T-cell (primary cell): ENCODE measurements around the gene SEPTIN10. TPM values are rescaled to one million over a fixed set of nuclear protein-coding genes. Genes with fewer than 3 reads are reported as not detected.

Experiments
- ATAC-seq, 4 experiments: fragments of 200-7000 bp in 3 of 4; fragments of 150-1000 bp in 1 of 4; cut with Tn5 transposase; replicated peaks in 1 of 4; 1 replicate in 3 of 4; 2 replicates in 1 of 4; pipeline ENCODE4 v1.10.0; 2021; ENCODE audit warnings: moderate library complexity in 3 of 4, mild to moderate bottlenecking in 2 of 4, moderate number of reproducible peaks in 1 of 4
- CTCF ChIA-PET, 2 donors: fragments of 300-600 bp; sonication (Branson Sonifier 250); formaldehyde crosslinking; loops; one replicate each; lab custom pipeline; 2022; ENCODE audit warnings: antibody characterized with exemption in 2 of 2; lab: Charles Lee
- POLR2A ChIA-PET, 2 donors: fragments of 300-600 bp; sonication (Branson Sonifier 250); formaldehyde crosslinking; loops; one replicate each; lab custom pipeline; 2022; ENCODE audit warnings: antibody characterized with exemption in 2 of 2; lab: Charles Lee
- DNase-seq, 35 experiments: peaks; one replicate each; pipeline versions ENCODE4 v3.0.0 to v3.0.0-alpha.2; 2013 to 2023
- H3K27ac ChIP-seq: one replicate; pipeline ENCODE4 v1.5.1; 2013; ENCODE audit warnings: low read length
- H3K27me3 ChIP-seq, 2 experiments: replicated peaks in 1 of 2; 1 replicate in 1 of 2; 2 replicates in 1 of 2; pipeline versions ENCODE4 v1.6.1 to v1.7.0; 2013; ENCODE audit warnings: low read length in 1 of 2, mixed read lengths in 1 of 2; ENCODE audit not compliant: control insufficient read depth in 2 of 2, insufficient read depth in 2 of 2; ENCODE audit errors: extremely low read depth in 1 of 2
- H3K36me3 ChIP-seq, 2 donors: 1 replicate in 1 of 2; 2 replicates in 1 of 2; pipeline versions ENCODE4 v1.6.1 to v1.7.0; 2013; ENCODE audit warnings: low read length in 1 of 2; ENCODE audit not compliant: control insufficient read depth in 2 of 2, insufficient read depth in 1 of 2; ENCODE audit errors: extremely low read depth in 1 of 2
- H3K4me1 ChIP-seq, 2 experiments: 1 replicate in 1 of 2; 2 replicates in 1 of 2; pipeline versions ENCODE4 v1.6.1 to v1.7.0; 2013; ENCODE audit warnings: low read length in 2 of 2, mixed read lengths in 1 of 2; ENCODE audit not compliant: insufficient read depth in 2 of 2, control insufficient read depth in 1 of 2; ENCODE audit errors: extremely low read depth in 1 of 2
- H3K4me3 ChIP-seq, 2 donors: 1 replicate in 1 of 2; 2 replicates in 1 of 2; pipeline versions ENCODE4 v1.5.1 to v1.7.0; 2013; ENCODE audit warnings: mild to moderate bottlenecking in 2 of 2, low read length in 1 of 2, moderate library complexity in 1 of 2; ENCODE audit not compliant: control insufficient read depth in 1 of 2; ENCODE audit errors: extremely low read depth in 1 of 2
- H3K9me3 ChIP-seq: 2 replicates; pipeline ENCODE4 v1.7.0; 2013
- H3K27ac Mint-ChIP-seq, 2 donors: one replicate each; pipeline ENCODE4 v1.8.0; 2020 to 2021; ENCODE audit warnings: mild to moderate bottlenecking in 2 of 2, mixed read lengths in 2 of 2
- H3K27me3 Mint-ChIP-seq, 2 donors: one replicate each; pipeline ENCODE4 v1.8.0; 2021 to 2022; ENCODE audit warnings: mixed read lengths in 2 of 2
- H3K36me3 Mint-ChIP-seq: one replicate; pipeline ENCODE4 v1.8.0; 2021; ENCODE audit warnings: mixed read lengths
- H3K4me1 Mint-ChIP-seq, 3 donors: one replicate each; pipeline ENCODE4 v1.8.0; 2020 to 2022; ENCODE audit warnings: mixed read lengths in 3 of 3, mild to moderate bottlenecking in 1 of 3
- H3K4me3 Mint-ChIP-seq, 3 donors: one replicate each; pipeline ENCODE4 v1.8.0; 2020 to 2022; ENCODE audit warnings: mild to moderate bottlenecking in 3 of 3, mixed read lengths in 3 of 3, moderate library complexity in 3 of 3
- H3K9me3 Mint-ChIP-seq, 3 donors: one replicate each; pipeline ENCODE4 v1.8.0; 2020 to 2022; ENCODE audit warnings: mixed read lengths in 3 of 3
- WGBS: methylation state at CpG from one replicate; pipeline ENCODE4 v1.1.5; 2013; ENCODE audit warnings: missing lambda C conversion rate; ENCODE audit not compliant: insufficient coverage; 5-methylcytosine and 5-hydroxymethylcytosine counted together
- total RNA-seq, 35 experiments: library from RNA in 6 of 35; stranded (reverse) in 6 of 35; fragments of 120-200 nt in 1 of 35; gene quantifications; one replicate each; pipeline versions ENCODE4 v1.2.1 to v1.2.4 and lab custom pipeline; 2013 to 2026

SEPTIN10 gene
- total RNA-seq, 5 donors from 2014 or later (not counting 1 experiment from before 2014, with no cell fraction given) = 2.2 to 3.7 (median 3.3) TPM

DNA sequence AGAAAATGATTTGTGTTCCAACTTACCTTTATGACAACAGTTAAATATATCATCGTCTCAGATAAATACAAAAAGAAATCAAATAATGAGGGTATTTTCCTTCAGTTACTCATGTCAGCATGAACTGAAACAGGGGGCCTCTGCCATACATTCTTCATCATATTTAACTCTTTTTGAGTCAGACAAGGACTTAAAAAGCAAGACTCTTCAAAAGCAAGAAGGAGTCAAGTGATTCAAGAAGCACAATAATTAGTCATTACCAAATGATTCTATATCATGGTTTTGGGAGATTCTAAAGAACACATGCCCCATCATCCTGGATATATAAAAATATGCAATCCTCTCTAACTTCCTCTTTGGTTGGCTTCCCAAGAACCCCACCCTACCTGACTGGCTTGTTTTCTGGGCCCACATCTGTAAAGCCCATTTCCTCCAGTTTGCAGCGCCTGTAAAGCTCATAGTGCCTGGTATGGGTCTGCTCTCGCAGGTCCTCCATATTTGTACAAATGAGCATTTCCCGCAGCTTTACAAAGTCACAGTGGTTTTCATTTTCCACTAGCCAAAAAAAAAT lies 49.7 kb downstream of the SEPTIN10 start:
- no peak overlapping the region for H3K27ac Mint-ChIP-seq
- 80% methylated on average over 1 of the region's 4 CpGs for WGBS
- H3K27me3 ChIP-seq = peaks cover 0 to 2% of the 10 kb centered on the region in 2 experiments
- no peak overlapping the region for H3K4me3 Mint-ChIP-seq
- ChIA-PET CTCF (interaction anchor here in 1 of 2 donors (0.7 kb wide), 1 partner anchor 702 kb away, joined by 3 read pairs; no protein-coding TSS in a partner anchor), POLR2A (no interaction called here)
- no peaks in the 10 kb centered on the region for H3K9me3 Mint-ChIP-seq
- no peaks in the 10 kb centered on the region for H3K4me1 Mint-ChIP-seq
- no peaks in the 10 kb centered on the region for H3K4me1 ChIP-seq
- no peak overlapping the region for H3K4me3 ChIP-seq
- H3K9me3 ChIP-seq = no peaks in the 10 kb centered on the region
- no peaks in the 10 kb centered on the region for H3K36me3 Mint-ChIP-seq
- peaks cover 0 to 2% of the 10 kb centered on the region in 2 donors for H3K27me3 Mint-ChIP-seq
- DNase-seq (no peak), ATAC-seq (no peak)
- H3K27ac ChIP-seq = no peak overlapping the region
- no peaks in the 10 kb centered on the region for H3K36me3 ChIP-seq

DNA sequence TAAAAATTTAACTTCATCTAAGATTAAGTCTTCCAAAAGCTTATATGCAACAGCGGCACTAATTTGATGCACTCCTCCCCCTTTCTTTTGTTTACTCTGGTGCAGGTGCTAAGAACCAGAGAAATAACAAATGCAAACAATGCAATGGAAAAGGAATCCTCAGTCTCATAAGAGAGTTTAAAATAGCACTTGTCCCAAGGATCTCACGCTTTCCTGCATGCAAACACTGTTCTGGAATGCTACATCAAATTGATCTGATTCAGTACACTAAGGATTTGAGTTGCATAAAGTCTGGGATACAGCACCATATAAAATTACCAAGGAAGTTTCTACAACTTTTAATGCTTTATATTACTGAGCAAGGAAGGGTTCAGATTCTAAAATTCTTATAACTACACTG lies 50.5 kb downstream of the SEPTIN10 start:
- Mint-ChIP-seq H3K4me1 (no peaks in the 10 kb centered on the region), H3K36me3 (no peaks in the 10 kb centered on the region), H3K9me3 (no peaks in the 10 kb centered on the region), H3K4me3 (no peak overlapping the region), H3K27ac (no peak overlapping the region), H3K27me3 (peaks cover 0 to 2% of the 10 kb centered on the region in 2 donors)
- Histone ChIP-seq H3K27me3 (peaks cover 0 to 2% of the 10 kb centered on the region in 2 experiments), H3K9me3 (no peaks in the 10 kb centered on the region), H3K36me3 (no peaks in the 10 kb centered on the region), H3K4me1 (no peaks in the 10 kb centered on the region), H3K27ac (no peak overlapping the region), H3K4me3 (no peak overlapping the region)
- no peak for DNase-seq
- WGBS = no CpG with 5 or more reads among the region's 2 CpGs
- CTCF ChIA-PET = no interaction called here
- POLR2A ChIA-PET = no interaction called here
- no peak for ATAC-seq

DNA sequence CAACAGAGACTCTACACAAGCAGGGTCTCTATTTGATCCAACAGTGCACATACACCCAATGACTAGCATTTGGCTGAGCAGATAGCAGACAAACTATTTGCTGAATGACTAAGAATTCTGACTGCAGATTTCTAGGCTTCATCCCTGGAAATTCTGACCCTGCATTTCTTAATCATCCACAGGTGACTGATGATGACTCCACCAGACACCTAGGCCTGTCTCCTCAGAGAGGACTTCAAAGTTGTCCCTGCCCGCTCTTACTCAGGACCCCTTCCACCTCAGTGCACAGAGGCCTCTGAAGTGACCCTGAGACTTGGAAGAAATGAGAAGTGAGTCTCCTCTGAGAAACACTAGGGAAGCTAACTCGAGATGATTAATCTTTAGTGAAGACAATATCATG lies 51.3 kb downstream of the SEPTIN10 start:
- Mint-ChIP-seq H3K4me1 (no peaks in the 10 kb centered on the region), H3K9me3 (no peaks in the 10 kb centered on the region), H3K4me3 (no peak overlapping the region), H3K27me3 (peaks cover 0 to 2% of the 10 kb centered on the region in 2 donors), H3K27ac (no peak overlapping the region), H3K36me3 (no peaks in the 10 kb centered on the region)
- H3K4me3 ChIP-seq = no peak overlapping the region
- no peaks in the 10 kb centered on the region for H3K9me3 ChIP-seq
- ATAC-seq (no peak), DNase-seq (no peak)
- no peaks in the 10 kb centered on the region for H3K36me3 ChIP-seq
- H3K27me3 ChIP-seq = peaks cover 0 to 2% of the 10 kb centered on the region in 2 experiments
- H3K4me1 ChIP-seq = no peaks in the 10 kb centered on the region
- no peak overlapping the region for H3K27ac ChIP-seq
- ChIA-PET POLR2A (no interaction called here), CTCF (no interaction called here)
- WGBS = 60% methylated on average over 1 of the region's 2 CpGs

DNA sequence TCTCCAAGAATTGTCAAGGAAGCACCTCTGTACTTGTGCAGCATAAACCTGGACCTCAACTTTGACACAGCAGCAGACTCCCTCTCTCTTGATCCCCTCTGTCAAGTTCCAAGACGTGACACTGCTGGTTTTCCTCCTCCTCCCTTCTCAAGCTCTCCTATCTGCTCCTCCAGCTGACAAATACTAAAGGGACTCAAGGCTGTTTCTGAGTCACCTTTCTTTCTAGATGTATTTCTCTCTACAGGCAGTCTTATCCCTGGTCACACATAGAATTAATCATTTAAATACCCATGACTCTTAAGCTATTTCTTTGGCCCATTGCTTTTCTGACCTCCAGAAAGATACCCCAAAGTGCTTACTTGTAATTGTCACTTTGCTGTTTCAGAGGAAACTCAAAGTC lies 53.5 kb downstream of the SEPTIN10 start:
- Histone ChIP-seq H3K27ac (no peak overlapping the region), H3K27me3 (peaks cover 0 to under 1% of the 10 kb centered on the region in 2 experiments), H3K4me3 (no peak overlapping the region), H3K4me1 (no peaks in the 10 kb centered on the region), H3K36me3 (no peaks in the 10 kb centered on the region), H3K9me3 (no peaks in the 10 kb centered on the region)
- Mint-ChIP-seq H3K9me3 (no peaks in the 10 kb centered on the region), H3K27me3 (peaks cover 0 to 2% of the 10 kb centered on the region in 2 donors), H3K27ac (no peak overlapping the region), H3K4me1 (no peaks in the 10 kb centered on the region), H3K36me3 (no peaks in the 10 kb centered on the region), H3K4me3 (no peak overlapping the region)
- 73% methylated on average over 1 of the region's 1 CpG for WGBS
- DNase-seq = no peak
- ATAC-seq = no peak
- ChIA-PET POLR2A (no interaction called here), CTCF (interaction anchor here in 1 of 2 donors (0.7 kb wide), 1 partner anchor 255 kb away, joined by 5 read pairs; no protein-coding TSS in a partner anchor)

DNA sequence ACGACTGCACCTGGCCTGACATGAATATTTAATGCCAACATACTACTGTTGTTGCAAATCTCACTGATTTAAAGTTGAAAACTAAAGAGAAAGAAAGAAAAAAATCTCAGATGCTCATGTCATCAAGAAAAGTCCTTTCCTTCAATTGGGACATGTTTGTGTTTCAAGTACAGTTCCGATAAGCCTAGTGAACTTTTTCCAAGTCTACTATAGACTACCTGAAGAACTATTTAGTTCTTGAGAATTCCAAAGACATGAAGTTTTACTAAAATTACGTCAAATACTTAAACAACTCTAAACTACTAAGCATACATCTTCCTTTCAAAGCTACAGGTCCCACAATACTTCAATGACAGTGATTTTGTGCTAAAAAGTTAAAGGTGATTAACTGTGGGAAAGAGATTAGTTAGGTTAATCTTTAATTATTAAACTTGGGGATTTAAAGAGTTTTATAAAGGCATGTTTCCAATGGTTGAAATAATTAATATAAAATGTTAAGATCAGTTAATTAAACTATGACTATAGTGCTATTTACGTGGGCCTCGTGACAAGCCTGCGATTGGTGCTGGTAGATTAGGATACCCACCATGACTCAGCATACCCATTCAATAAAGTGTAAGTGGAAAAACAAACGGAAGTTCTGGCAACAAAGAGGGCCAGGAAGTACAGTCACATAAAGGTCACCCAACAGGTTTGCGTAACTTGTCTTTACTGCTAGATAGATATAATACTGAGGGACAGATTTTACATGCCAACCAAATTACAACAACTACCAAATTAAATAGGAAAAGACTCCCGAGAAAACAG lies 55.5 kb downstream of the SEPTIN10 start:
- H3K36me3 Mint-ChIP-seq = no peaks in the 10 kb centered on the region
- H3K4me3 ChIP-seq = no peak overlapping the region
- no peak overlapping the region for H3K27ac ChIP-seq
- H3K27me3 Mint-ChIP-seq = peaks cover 0 to 4% of the 10 kb centered on the region in 2 donors
- CTCF ChIA-PET = interaction anchor here in 1 of 2 donors (1.2 kb wide), 1 partner anchor 12 kb away, joined by 4 read pairs; no protein-coding TSS in a partner anchor
- DNase-seq (no peak), ATAC-seq (no peak)
- no peaks in the 10 kb centered on the region for H3K9me3 Mint-ChIP-seq
- no peaks in the 10 kb centered on the region for H3K4me1 ChIP-seq
- H3K27me3 ChIP-seq = no peaks in the 10 kb centered on the region
- H3K9me3 ChIP-seq = no peaks in the 10 kb centered on the region
- POLR2A ChIA-PET = interaction anchor here in 1 of 2 donors (0.6 kb wide), 1 partner anchor 30 kb away, joined by 3 read pairs; no protein-coding TSS in a partner anchor
- H3K4me3 Mint-ChIP-seq = no peak overlapping the region
- H3K4me1 Mint-ChIP-seq = no peaks in the 10 kb centered on the region
- 100% methylated on average over 1 of the region's 9 CpGs for WGBS
- H3K36me3 ChIP-seq = no peaks in the 10 kb centered on the region
- no peak overlapping the region for H3K27ac Mint-ChIP-seq

DNA sequence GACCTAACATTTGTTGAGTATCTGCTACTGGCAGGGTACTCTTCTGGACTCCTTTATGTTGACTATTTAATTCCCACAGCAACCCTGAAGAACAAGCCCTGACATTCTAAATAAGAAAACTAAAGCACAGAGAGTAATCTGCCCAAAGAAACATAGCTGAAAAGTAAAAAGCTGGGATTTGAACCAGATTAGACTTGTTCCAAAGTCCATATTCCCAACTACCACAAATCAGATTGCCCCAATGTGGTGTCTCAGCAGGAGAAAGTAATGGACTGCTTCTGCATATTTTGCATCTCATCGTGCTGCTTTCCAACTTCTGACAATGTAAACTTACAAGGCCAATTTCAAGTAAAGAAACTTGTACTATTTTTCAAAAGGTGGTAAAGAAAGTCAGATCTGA lies 56.5 kb downstream of the SEPTIN10 start:
- DNase-seq (no peak), ATAC-seq (no peak)
- no peaks in the 10 kb centered on the region for H3K36me3 Mint-ChIP-seq
- no peaks in the 10 kb centered on the region for H3K36me3 ChIP-seq
- no CpG with 5 or more reads among the region's 1 CpG for WGBS
- ChIA-PET POLR2A (no interaction called here), CTCF (interaction anchor here in 1 of 2 donors (1.2 kb wide), 1 partner anchor 11 kb away, joined by 4 read pairs; no protein-coding TSS in a partner anchor)
- H3K27ac Mint-ChIP-seq = no peak overlapping the region
- no peaks in the 10 kb centered on the region for H3K9me3 Mint-ChIP-seq
- no peaks in the 10 kb centered on the region for H3K9me3 ChIP-seq
- no peaks in the 10 kb centered on the region for H3K4me1 ChIP-seq
- H3K4me1 Mint-ChIP-seq = no peaks in the 10 kb centered on the region
- no peak overlapping the region for H3K4me3 Mint-ChIP-seq
- no peak overlapping the region for H3K27ac ChIP-seq
- no peaks in the 10 kb centered on the region for H3K27me3 ChIP-seq
- no peak overlapping the region for H3K4me3 ChIP-seq
- H3K27me3 Mint-ChIP-seq = peaks cover 0 to 4% of the 10 kb centered on the region in 2 donors
